Neural progenitor cell (in vitro differentiated cells): ENCODE results near the gene MGAT1.

Experiments
- EZH2 ChIP-seq: fragments of 200-600 bp; sonication (generic); IDR thresholded peaks from 2 replicates; pipeline ENCODE4 v1.6.1; 2017; ENCODE audit warnings: antibody characterized with exemption, mild to moderate bottlenecking, moderate library complexity
- TF ChIP-seq, protein P1 (sequence below): fragments of 200-600 bp; sonication (generic); IDR thresholded peaks from 2 replicates; pipeline ENCODE4 v1.5.1; 2017; ENCODE audit warnings: antibody characterized with exemption, mild to moderate bottlenecking

DNA sequence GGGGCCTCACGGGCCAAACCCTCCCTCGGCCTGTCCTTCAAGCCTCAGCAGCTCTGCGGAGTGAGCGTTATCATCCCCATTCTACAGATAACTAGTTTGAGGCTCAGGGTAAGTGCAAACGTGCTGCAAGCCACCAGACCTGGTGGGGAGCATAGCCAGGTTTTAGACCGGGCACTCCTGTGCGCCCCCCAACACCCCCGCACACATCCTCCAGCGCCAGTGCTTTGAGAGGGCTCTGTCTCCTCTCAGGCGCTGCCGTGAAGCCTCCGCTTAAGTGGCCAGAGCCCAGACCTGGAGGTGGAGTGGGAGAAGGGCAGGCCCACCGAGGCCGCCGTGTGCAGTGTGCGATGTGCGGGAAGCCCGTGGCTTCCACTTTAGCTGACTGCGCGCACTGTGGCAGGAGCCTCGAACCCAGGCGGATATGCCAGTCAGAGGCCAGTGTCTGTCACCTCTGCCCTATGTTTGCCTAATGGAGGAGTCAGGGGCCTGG, 1.6 kb upstream of the MGAT1 start:
- TF ChIP-seq, protein P1, sequence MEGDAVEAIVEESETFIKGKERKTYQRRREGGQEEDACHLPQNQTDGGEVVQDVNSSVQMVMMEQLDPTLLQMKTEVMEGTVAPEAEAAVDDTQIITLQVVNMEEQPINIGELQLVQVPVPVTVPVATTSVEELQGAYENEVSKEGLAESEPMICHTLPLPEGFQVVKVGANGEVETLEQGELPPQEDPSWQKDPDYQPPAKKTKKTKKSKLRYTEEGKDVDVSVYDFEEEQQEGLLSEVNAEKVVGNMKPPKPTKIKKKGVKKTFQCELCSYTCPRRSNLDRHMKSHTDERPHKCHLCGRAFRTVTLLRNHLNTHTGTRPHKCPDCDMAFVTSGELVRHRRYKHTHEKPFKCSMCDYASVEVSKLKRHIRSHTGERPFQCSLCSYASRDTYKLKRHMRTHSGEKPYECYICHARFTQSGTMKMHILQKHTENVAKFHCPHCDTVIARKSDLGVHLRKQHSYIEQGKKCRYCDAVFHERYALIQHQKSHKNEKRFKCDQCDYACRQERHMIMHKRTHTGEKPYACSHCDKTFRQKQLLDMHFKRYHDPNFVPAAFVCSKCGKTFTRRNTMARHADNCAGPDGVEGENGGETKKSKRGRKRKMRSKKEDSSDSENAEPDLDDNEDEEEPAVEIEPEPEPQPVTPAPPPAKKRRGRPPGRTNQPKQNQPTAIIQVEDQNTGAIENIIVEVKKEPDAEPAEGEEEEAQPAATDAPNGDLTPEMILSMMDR = no peak
- TF ChIP-seq EZH2 = no peak
